ENCODE data around the gene ARMC12. TPM values are rescaled to one million over a fixed set of nuclear protein-coding genes. Genes with fewer than 3 reads are reported as not detected.
"Not testable (repeated sequence)": the region's sequence is repeated elsewhere in the genome, so short reads cannot be mapped to it uniquely, and the experiment has no call there.

ARMC12 gene, protein sequence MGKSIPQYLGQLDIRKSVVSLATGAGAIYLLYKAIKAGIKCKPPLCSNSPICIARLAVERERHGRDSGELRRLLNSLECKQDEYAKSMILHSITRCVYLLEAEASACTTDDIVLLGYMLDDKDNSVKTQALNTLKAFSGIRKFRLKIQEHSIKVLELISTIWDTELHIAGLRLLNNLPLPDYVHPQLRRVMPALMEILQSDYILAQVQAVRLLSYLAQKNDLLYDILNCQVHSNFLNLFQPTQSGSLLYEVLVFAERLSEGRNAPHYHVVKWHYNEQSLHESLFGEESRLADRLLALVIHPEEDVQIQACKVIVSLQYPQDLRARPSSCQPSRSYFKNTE
- 1 to 10 TPM in 2 of 4 donors, under 1 TPM in 2; 0.42 to 1.5 (median 1.1) TPM for polyA plus RNA-seq (ENCODE audit: insufficient read length in 4 of 4)

DNA sequence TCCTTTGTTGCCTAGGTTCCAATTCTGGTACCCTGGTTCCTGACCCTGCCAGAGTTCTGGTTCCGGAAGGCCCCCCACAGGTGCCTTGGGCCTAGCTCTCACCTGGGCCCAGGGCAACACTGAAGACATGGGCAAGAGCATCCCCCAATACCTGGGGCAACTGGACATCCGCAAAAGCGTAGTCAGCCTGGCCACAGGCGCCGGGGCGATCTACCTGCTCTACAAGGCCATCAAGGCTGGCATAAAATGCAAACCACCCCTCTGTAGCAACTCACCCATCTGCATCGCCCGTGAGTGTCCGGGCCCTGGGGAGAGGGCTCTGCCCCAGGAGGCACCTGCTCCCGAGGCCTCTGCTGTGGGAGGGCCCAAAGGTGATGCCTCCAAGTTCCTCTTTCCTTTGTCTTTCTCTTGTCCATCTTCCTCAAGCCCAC, at the start of gene ARMC12:
ARMC12 (plus strand) TSS at position 51 of the 431 bp plus-strand sequence; CDS start at position 128, 77 bp downstream.
- DNase-seq (ENCODE audit: low read depth in 4 of 4, low spot score in 3 of 4), result no peak

GRCh38 chr6:35687658-35688604, 48.9 kb upstream of the ARMC12 start:
- DNase-seq (ENCODE audit: low read depth in 4 of 4, low spot score in 3 of 4), result peak in 3 of 4 donors; percentile 15 to 20 (median 18)

DNA sequence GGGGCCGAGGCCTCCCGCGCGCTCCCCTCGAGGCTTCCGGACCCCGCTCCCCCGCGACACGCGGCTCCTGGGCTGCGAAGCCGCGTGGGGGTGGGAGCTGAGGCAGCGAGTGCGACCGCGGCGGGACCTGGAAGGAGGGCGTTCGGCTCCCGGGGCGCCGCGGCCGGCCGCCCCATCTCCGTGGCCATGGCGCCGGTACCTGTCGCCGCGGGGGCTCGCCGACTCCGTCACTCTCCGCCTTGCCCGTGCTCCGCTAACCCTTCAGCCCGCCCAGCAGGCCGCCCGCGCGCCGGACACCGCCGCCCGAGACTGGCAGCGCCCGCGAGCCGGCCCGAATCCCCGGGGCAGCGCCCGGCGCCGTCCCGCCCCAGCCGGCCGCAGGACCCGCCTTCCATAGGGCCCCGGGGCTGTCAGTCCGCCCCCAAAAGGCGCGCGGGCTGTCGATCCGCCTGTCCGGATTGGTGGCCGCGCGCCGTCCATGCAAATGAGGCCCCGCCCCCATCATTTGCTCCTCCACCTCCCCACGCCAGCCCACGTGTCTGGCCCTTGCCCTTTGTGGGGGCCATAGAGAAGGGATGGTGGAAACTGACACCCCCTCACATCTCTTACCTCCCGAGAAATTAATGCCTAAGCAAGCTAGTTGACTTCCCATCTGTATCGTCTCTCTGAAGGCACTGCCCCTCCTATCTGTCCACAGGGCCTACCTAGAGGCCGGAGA, 48.1 kb upstream of the ARMC12 start, which contains the start of gene FKBP5:
FKBP5 (minus strand) TSS at position 311 of the 718 bp plus-strand sequence. CDS start 46,091 bp downstream, outside the sequence.
- peak in 3 of 4 donors; percentile 70 to 78 (median 74) for DNase-seq (ENCODE audit: low read depth in 4 of 4, low spot score in 3 of 4)

- not testable (repeated sequence) for DNase-seq (ENCODE audit: low read depth in 4 of 4, low spot score in 3 of 4)
These were observed 46.8 kb upstream of the ARMC12 start for GRCh38 chr6:35690006-35690405.

DNA sequence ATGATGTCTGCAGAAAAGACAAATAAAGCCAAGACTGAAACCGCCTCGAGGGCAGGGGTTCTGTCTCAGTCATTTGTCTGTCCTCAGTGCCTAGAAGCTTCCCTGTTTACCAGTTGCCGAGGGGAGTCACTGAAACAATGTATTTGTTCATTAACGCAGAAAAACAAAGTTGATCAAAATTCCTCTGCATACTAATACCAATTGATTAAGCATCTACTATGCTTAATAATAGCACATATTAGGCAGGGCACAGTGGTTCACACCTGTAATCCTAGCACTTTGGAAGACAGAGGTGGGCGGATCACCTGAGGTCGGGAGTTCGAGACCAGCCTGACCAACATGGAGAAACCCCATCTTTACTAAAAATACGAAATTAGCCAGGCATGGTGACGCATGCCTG, 46.3 kb upstream of the ARMC12 start:
- DNase-seq (ENCODE audit: low read depth in 4 of 4, low spot score in 3 of 4), result no peak

DNA sequence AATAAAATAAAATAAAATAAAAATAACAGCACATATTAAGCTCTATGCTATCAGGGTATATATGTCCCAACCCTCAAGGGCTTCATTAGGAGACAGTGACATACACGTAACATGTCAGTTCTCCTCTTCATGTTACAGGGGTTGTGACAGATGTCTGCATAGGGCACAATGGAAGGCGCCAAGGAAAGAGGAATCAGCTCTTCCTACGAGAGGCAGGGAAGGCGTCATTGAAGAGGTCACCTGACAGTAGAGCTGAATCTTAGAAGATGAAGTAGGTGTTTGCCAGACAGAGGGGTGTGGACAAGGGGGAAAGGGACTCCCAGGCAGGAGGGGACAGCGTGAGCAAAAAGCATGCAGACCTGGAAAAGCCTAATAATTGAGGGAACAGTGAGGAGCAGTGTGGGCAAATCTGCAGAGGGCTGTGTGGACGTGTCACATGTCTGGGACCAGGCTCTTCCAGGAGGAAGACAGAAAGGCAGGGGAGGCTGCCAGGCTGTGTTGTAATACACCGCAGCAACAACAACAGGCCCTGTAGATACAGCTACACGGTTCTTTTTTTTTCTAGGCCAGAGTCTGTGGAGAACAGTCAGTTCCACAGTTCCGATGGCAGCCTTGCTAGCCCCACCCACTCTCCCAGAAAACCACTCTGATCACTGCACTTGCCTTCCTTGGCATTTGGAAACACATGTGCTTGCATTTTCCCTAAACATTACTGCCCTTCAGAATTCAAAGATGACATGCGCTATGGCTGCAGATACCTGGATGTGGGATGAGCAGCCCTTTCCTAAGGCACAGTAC, 45.6 kb upstream of the ARMC12 start:
- DNase-seq (ENCODE audit: low read depth in 4 of 4, low spot score in 3 of 4), result no peak

- no peak for DNase-seq (ENCODE audit: low read depth in 4 of 4, low spot score in 3 of 4)
These were observed 42.4 kb upstream of the ARMC12 start for GRCh38 chr6:35694462-35694861.

DNA sequence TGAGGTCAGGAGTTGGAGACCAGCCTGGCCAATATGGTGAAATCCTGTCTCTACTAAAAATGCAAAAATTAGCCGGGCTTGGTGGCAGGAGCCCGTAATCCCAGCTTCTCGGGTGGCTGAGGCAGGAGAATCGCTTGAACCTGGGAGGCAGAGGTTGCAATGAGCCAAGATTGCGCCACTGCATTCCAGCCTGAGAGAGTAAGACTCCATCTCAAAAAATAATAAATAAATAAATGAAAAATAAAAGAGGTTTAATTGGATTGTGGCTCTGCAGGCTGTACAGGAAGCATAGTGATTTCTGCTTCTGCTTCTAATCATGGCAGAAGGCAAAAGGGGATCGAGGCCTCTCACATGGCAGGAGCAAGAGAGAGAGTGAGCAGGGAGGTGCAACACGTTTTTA, 38.4 kb upstream of the ARMC12 start:
- DNase-seq (ENCODE audit: low read depth in 4 of 4, low spot score in 3 of 4), result not testable (repeated sequence)

GRCh38 chr6:35698858-35699257, 38.0 kb upstream of the ARMC12 start:
- DNase-seq (ENCODE audit: low read depth in 4 of 4, low spot score in 3 of 4), result no peak

DNA sequence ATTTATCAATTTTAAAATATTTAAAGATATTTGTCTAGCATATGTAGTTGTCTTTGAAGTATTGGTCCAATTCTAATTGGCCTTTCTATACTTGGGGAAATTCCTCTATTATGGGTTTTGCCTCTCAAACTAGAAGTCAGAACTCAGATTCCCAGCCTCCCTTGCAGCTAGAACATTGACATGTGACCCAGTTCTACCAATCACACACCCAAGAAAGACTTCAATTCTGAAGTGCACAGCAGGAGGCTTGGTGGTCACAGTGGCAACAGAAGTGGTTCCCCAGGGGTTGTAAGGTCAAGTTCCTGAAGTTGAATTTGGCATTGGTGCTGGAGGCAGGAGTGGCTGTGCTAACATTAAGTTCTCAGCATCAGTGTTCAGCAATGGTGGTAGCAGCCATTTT, 33.3 kb upstream of the ARMC12 start:
- no peak for DNase-seq (ENCODE audit: low read depth in 4 of 4, low spot score in 3 of 4)

DNA sequence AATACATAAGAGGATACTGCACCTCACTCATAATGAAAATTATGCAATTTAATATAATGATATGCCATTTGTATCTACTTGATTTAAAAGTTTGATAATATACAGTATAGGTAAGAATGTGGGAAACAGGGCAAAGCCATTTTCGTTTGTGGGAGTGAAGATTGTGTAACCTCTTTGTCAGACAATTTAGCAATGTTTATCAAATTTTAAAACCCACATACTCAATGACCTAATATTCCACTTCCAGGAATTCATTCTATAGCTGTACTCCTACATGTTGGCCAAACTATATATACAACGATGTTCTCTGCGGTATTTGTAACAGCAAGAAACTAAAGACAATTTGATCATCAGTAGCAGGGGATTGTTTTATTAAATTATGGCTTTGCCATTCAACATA, 30.4 kb upstream of the ARMC12 start:
- DNase-seq (ENCODE audit: low read depth in 4 of 4, low spot score in 3 of 4), result no peak

GRCh38 chr6:35707714-35708407, 29.0 kb upstream of the ARMC12 start:
- DNase-seq (ENCODE audit: low read depth in 4 of 4, low spot score in 3 of 4), result no peak

DNA sequence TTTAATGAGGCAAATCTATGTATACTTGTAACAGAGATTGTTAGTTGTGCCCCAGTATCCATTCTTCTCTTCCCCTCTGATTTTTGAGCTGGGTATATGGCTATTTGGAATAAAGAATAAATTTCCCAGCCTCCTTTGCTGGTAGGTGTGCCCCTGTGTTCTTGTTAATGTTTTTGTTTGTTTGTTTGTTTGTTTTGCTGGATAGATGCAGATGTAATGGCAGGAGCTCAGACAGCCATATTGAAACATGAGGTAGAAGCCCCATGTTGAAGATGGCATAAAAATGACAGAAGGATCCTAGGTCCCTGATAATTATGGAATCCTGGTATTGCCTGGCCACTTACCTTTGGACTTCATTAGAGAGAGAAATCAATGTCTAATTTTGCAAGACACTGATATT, 28.2 kb upstream of the ARMC12 start:
- DNase-seq (ENCODE audit: low read depth in 4 of 4, low spot score in 3 of 4), result no peak

DNA sequence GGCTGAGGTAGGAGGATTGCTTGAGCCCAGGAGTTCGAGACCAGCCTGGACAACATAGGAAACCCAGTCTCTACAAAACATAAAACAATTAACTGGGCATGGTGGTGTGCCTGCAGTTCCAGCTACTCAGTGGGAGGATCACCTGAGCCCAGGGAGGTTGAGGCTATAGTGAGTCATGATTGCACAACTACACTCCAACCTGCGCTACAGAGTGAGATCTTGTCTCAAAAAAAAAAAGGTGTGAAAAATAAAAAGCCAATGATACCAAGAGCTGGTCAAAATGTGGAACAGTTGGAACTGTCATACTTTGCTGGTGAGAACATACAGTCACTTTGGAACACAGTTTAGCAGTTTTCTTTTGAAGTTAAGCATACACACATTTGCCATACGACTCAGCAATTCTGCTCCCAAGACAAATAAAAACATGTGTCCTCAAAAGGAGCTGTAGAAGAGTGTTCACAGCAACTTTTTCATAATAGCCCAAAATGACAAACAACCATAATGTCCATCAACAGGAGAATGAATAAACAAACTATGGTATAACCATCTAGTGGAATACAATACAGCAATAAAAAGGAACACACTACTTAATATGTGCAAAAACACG, 26.5 kb upstream of the ARMC12 start:
- no peak for DNase-seq (ENCODE audit: low read depth in 4 of 4, low spot score in 3 of 4)

DNA sequence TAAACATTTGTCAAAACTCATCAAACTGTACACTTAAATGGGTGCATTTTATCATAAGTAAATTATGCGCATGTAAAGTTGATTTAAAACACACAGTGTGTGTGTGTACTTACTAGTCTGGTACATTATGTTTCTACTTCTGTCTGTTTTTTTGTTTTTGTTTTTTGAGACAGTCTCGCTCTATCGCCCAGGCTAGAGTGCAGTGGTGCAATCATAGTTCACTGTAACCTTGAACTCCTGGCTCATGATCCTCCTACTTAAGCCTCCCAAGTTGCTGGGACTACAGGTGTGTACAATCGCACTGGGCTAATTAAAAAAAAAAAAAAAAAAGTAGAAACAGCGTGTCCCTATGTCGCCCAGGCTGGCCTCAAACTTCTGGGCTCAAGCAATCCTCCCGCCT, 25.1 kb upstream of the ARMC12 start:
- no peak for DNase-seq (ENCODE audit: low read depth in 4 of 4, low spot score in 3 of 4)

GRCh38 chr6:35713006-35713767, 23.6 kb upstream of the ARMC12 start:
- no peak for DNase-seq (ENCODE audit: low read depth in 4 of 4, low spot score in 3 of 4)

- DNase-seq (ENCODE audit: low read depth in 4 of 4, low spot score in 3 of 4), result no peak
These were observed 20.0 kb upstream of the ARMC12 start for GRCh38 chr6:35716798-35717197.
